GM19372 (cell line): ENCODE measurements around the gene CFAP161.
"Not testable (repeated sequence)": the region's sequence is repeated elsewhere in the genome, so short reads cannot be mapped to it uniquely, and the experiment has no call there.

ENCODE experiments used
- ATAC-seq: cut with Tn5 transposase; IDR thresholded peaks from one replicate; pipeline ENCODE4 v1.9.1; 2021; ENCODE audit warnings: mild to moderate bottlenecking, low read depth, moderate library complexity; ENCODE audit not compliant: unreplicated experiment

Gene CFAP161

GRCh38 chr15:81106560-81106959 lies 27.5 kb upstream of the CFAP161 start:
- no peak for ATAC-seq

GRCh38 chr15:81107889-81108288 lies 26.2 kb upstream of the CFAP161 start:
- ATAC-seq = no peak

- ATAC-seq = no peak
Measured at GRCh38 chr15:81108427-81108826, 25.6 kb upstream of the CFAP161 start.

- ATAC-seq = no peak
Measured at GRCh38 chr15:81111018-81111417, 23.1 kb upstream of the CFAP161 start.

GRCh38 chr15:81111510-81112470 lies 22.3 kb upstream of the CFAP161 start:
- peak; percentile 88 for ATAC-seq

- no peak for ATAC-seq
Measured at GRCh38 chr15:81113204-81113657, 20.8 kb upstream of the CFAP161 start.

- no peak for ATAC-seq
Measured at GRCh38 chr15:81113861-81114291, 20.2 kb upstream of the CFAP161 start.

GRCh38 chr15:81115054-81115939 lies 18.8 kb upstream of the CFAP161 start:
- no peak for ATAC-seq

- no peak for ATAC-seq
Measured at GRCh38 chr15:81117136-81117535, 16.9 kb upstream of the CFAP161 start.

GRCh38 chr15:81117581-81117980 lies 16.5 kb upstream of the CFAP161 start:
- no peak for ATAC-seq

GRCh38 chr15:81118361-81118760 lies 15.7 kb upstream of the CFAP161 start:
- no peak for ATAC-seq

- ATAC-seq = no peak
Measured at GRCh38 chr15:81120069-81120468, 14.0 kb upstream of the CFAP161 start.

- no peak for ATAC-seq
Measured at GRCh38 chr15:81126892-81127291, 7.2 kb upstream of the CFAP161 start.

- ATAC-seq = not testable (repeated sequence)
Measured at GRCh38 chr15:81141478-81141877, 7.4 kb downstream of the CFAP161 start.

GRCh38 chr15:81146006-81146405 lies 11.9 kb downstream of the CFAP161 start:
- no peak for ATAC-seq

GRCh38 chr15:81146466-81146865 lies 12.4 kb downstream of the CFAP161 start:
- ATAC-seq = no peak

GRCh38 chr15:81151389-81151788 lies 17.3 kb downstream of the CFAP161 start:
- no peak for ATAC-seq

GRCh38 chr15:81152339-81152738 lies 18.3 kb downstream of the CFAP161 start:
- no peak for ATAC-seq

GRCh38 chr15:81152799-81153198 lies 18.7 kb downstream of the CFAP161 start:
- ATAC-seq = no peak

GRCh38 chr15:81155375-81156218 lies 21.5 kb downstream of the CFAP161 start:
- ATAC-seq = no peak
